HCT116 (cell line): ENCODE results near the gene LRBA. TPM values are rescaled to one million over a fixed set of nuclear protein-coding genes. Genes with fewer than 3 reads are reported as not detected.

Experiments used
- ATAC-seq: fragments of 200-7000 bp; cut with Tn5 transposase; 2 replicates; pipeline ENCODE4 v1.9.1; 2020; ENCODE audit warnings: mild to moderate bottlenecking, moderate library complexity
- BruUV-seq: library from RNA; stranded (reverse); fragments of 400-500 nt; replicated peaks from 2 replicates; lab custom pipeline; 2021; lab: Mats Ljungman, UMichigan
- CTCF ChIA-PET: fragments of 300-600 bp; sonication (Branson Sonifier 250); formaldehyde crosslinking; loops from one replicate; lab custom pipeline; 2021; ENCODE audit warnings: antibody characterized with exemption; lab: Charles Lee
- POLR2A ChIA-PET: fragments of 300-600, 350-600 bp; sonication (Branson Sonifier 250); formaldehyde crosslinking; loops from one replicate; lab custom pipeline; 2021; ENCODE audit warnings: antibody characterized with exemption; lab: Charles Lee
- RAD21 ChIA-PET, 2 experiments: fragments of 300-600 bp; sonication (Branson Sonifier 250); formaldehyde crosslinking; loops; one replicate each; lab custom pipeline; 2023; ENCODE audit warnings: low total read pairs in 2 of 2; ENCODE audit not compliant: uncharacterized antibody in 2 of 2, unreplicated experiment in 2 of 2, low non-redundant PET in 1 of 2; lab: Charles Lee
- DNase-seq: peaks from one replicate; pipeline ENCODE4 v3.0.0-alpha.2; 2010; ENCODE audit warnings: low read depth, low spot score
- H2AFZ ChIP-seq: fragments of 200-600 bp; shearing (Covaris generic), sonication (generic); 2 replicates; pipeline ENCODE4 v1.6.1; 2017; ENCODE audit warnings: low read depth, mixed run types, mixed read lengths, antibody characterized with exemption, low read length; ENCODE audit not compliant: poor library complexity, severe bottlenecking
- H3K27ac ChIP-seq: 2 replicates; pipeline ENCODE4 v1.5.1; 2012; ENCODE audit warnings: low read depth, low read length
- H3K27me3 ChIP-seq: fragments of 200-600 bp; sonication (generic); 2 replicates; pipeline ENCODE4 v1.6.1; 2016; ENCODE audit warnings: mixed run types, low read length, mixed read lengths; ENCODE audit not compliant: insufficient read depth
- H3K36me3 ChIP-seq, 2 experiments: fragments of 200-500 bp in 1 of 2; fragments of 200-600 bp in 1 of 2; sonication (Bioruptor generic) in 1 of 2; sonication (generic) in 1 of 2; 2 replicates each; pipeline versions ENCODE4 v1.5.1 to v1.6.1; 2014 to 2016; ENCODE audit warnings: low read length in 2 of 2, inconsistent platforms in 1 of 2, mixed read lengths in 1 of 2, mixed run types in 1 of 2; ENCODE audit not compliant: insufficient read depth in 2 of 2, control insufficient read depth in 1 of 2
- H3K4me1 ChIP-seq, 2 experiments: fragments of 200-600 bp in 1 of 2; sonication (generic) in 1 of 2; 2 replicates each; pipeline versions ENCODE4 v1.5.1 to v1.6.1; 2012 to 2017; ENCODE audit warnings: low read length in 2 of 2, inconsistent platforms in 1 of 2, mild to moderate bottlenecking in 1 of 2, mixed read lengths in 1 of 2, mixed run types in 1 of 2, moderate library complexity in 1 of 2; ENCODE audit not compliant: insufficient read depth in 2 of 2, control insufficient read depth in 1 of 2
- H3K4me2 ChIP-seq: fragments of 200-600 bp; sonication (generic); 2 replicates; pipeline ENCODE4 v1.6.1; 2017; ENCODE audit warnings: mixed run types, low read length, mixed read lengths
- H3K4me3 ChIP-seq, 2 experiments: fragments of 200-600 bp in 1 of 2; sonication (generic) in 1 of 2; replicated peaks in 1 of 2; 2 replicates each; pipeline ENCODE4 v1.5.1; 2011 to 2016; ENCODE audit warnings: low read length in 2 of 2, control low read depth in 1 of 2, low read depth in 1 of 2, mild to moderate bottlenecking in 1 of 2, mixed read lengths in 1 of 2, mixed run types in 1 of 2
- H3K79me2 ChIP-seq: fragments of 200-600 bp; sonication (generic); 2 replicates; pipeline ENCODE4 v1.6.1; 2017; ENCODE audit warnings: mild to moderate bottlenecking, mixed run types, low read length, moderate library complexity, mixed read lengths; ENCODE audit not compliant: insufficient read depth
- H3K9ac ChIP-seq: fragments of 200-600 bp; sonication (generic); 2 replicates; pipeline ENCODE4 v1.6.1; 2016; ENCODE audit warnings: low read length, mixed read lengths
- H3K9me2 ChIP-seq: fragments of 200-600 bp; sonication (generic), shearing (Covaris generic); 2 replicates; pipeline ENCODE4 v1.6.1; 2017; ENCODE audit warnings: mixed run types, mild to moderate bottlenecking, moderate library complexity; ENCODE audit not compliant: insufficient read depth
- H3K9me3 ChIP-seq, 2 experiments: fragments of 200-500 bp in 1 of 2; fragments of 200-600 bp in 1 of 2; sonication (Bioruptor generic) in 1 of 2; sonication (generic) in 1 of 2; 2 replicates each; pipeline ENCODE4 v1.6.1; 2014 to 2017; ENCODE audit warnings: low read length in 2 of 2, mixed read lengths in 2 of 2, inconsistent platforms in 1 of 2, low read depth in 1 of 2, mild to moderate bottlenecking in 1 of 2, mixed run types in 1 of 2, moderate library complexity in 1 of 2; ENCODE audit not compliant: control insufficient read depth in 1 of 2, insufficient read depth in 1 of 2
- H4K20me1 ChIP-seq: fragments of 200-600 bp; sonication (generic), shearing (Covaris generic); 2 replicates; pipeline ENCODE4 v1.6.1; 2017; ENCODE audit warnings: mixed run types, mild to moderate bottlenecking, moderate library complexity; ENCODE audit not compliant: insufficient read depth
- ATF3 ChIP-seq: IDR thresholded peaks from 2 replicates; pipeline ENCODE4 v1.6.1; 2012
- CEBPB ChIP-seq: IDR thresholded peaks from 2 replicates; pipeline ENCODE4 v1.6.1; 2012; ENCODE audit warnings: low read depth
- EGR1 ChIP-seq: IDR thresholded peaks from 2 replicates; pipeline ENCODE4 v1.6.1; 2012; ENCODE audit warnings: low read depth
- ELF1 ChIP-seq: IDR thresholded peaks from 2 replicates; pipeline ENCODE4 v1.6.1; 2012; ENCODE audit warnings: low read depth, borderline replicate concordance
- EZH2 ChIP-seq: fragments of 200-600 bp; sonication (generic); IDR thresholded peaks from 2 replicates; pipeline ENCODE4 v1.6.1; 2017; ENCODE audit warnings: antibody characterized with exemption, mixed run types
- EZH2phosphoT487 ChIP-seq: fragments of 200-600 bp; IDR thresholded peaks from 2 replicates; pipeline ENCODE4 v1.6.1; 2018; ENCODE audit warnings: antibody characterized with exemption, borderline replicate concordance
- FOSL1 ChIP-seq: IDR thresholded peaks from 2 replicates; pipeline ENCODE4 v1.6.1; 2012; ENCODE audit warnings: low read depth
- JUND ChIP-seq: IDR thresholded peaks from 2 replicates; pipeline ENCODE4 v1.6.1; 2012
- MAX ChIP-seq: IDR thresholded peaks from 2 replicates; pipeline ENCODE4 v1.6.1; 2012
- POLR2A ChIP-seq: IDR thresholded peaks from 2 replicates; pipeline ENCODE4 v1.7.0; 2011; ENCODE audit warnings: borderline replicate concordance; ENCODE audit not compliant: insufficient read depth, insufficient read length; ENCODE audit errors: extremely low read depth
- POLR2AphosphoS5 ChIP-seq: IDR thresholded peaks from 2 replicates; pipeline ENCODE4 v1.6.1; 2011; ENCODE audit warnings: mild to moderate bottlenecking, low read depth, low read length, moderate library complexity
- RAD21 ChIP-seq: IDR thresholded peaks from 2 replicates; pipeline ENCODE4 v1.6.1; 2012; ENCODE audit warnings: low read depth, mild to moderate bottlenecking
- SIN3A ChIP-seq: IDR thresholded peaks from 2 replicates; pipeline ENCODE4 v1.6.1; 2012; ENCODE audit warnings: low read depth
- SP1 ChIP-seq: IDR thresholded peaks from 2 replicates; pipeline ENCODE4 v1.6.1; 2012; ENCODE audit warnings: low read depth
- SRF ChIP-seq: IDR thresholded peaks from 2 replicates; pipeline ENCODE4 v1.6.1; 2012; ENCODE audit warnings: low read depth
- YY1 ChIP-seq: IDR thresholded peaks from 2 replicates; pipeline ENCODE4 v1.6.1; 2011; ENCODE audit warnings: low read length, low read depth, moderate library complexity, mild to moderate bottlenecking; ENCODE audit not compliant: insufficient replicate concordance; ENCODE audit errors: extremely low read depth
- ZBTB33 ChIP-seq: IDR thresholded peaks from 2 replicates; pipeline ENCODE4 v1.6.1; 2011; ENCODE audit warnings: mild to moderate bottlenecking, low read length, moderate library complexity; ENCODE audit not compliant: insufficient replicate concordance; ENCODE audit errors: extremely low read depth
- ZFX ChIP-seq: fragments of 450-650 bp; IDR thresholded peaks from 2 replicates; pipeline ENCODE4 v1.6.1; 2017
- ZNF274 ChIP-seq: fragments of 200-500 bp; sonication (Bioruptor generic); IDR thresholded peaks from 2 replicates; pipeline ENCODE4 v1.6.1; 2014; ENCODE audit warnings: mild to moderate bottlenecking, low read depth, low read length, inconsistent platforms
- intact Hi-C: fragments of 100-400 bp; cut with micrococcal nuclease; formaldehyde crosslinking; loops from 2 replicates; pipeline ENCODE4 v1.10.0; 2022
- total RNA-seq: library from RNA; stranded (reverse); gene quantifications from one replicate; pipeline ENCODE4 v1.2.1, GENCODE V29; 2021; ENCODE audit not compliant: unreplicated experiment
- TF ChIP-seq, protein P1 (sequence below), 3 experiments: fragments of 200-600 bp in 1 of 3; sonication (generic) in 1 of 3; IDR thresholded peaks in 2 of 3; conservative IDR thresholded peaks in 1 of 3; 2 replicates each; pipeline ENCODE4 v1.5.1; 2012 to 2017; ENCODE audit warnings: low read depth in 2 of 3, low read length in 2 of 3, antibody characterized with exemption in 1 of 3, borderline replicate concordance in 1 of 3, control low read depth in 1 of 3, mild to moderate bottlenecking in 1 of 3, mixed read lengths in 1 of 3, mixed run types in 1 of 3, moderate library complexity in 1 of 3; ENCODE audit not compliant: insufficient read depth in 1 of 3

LRBA gene
- total RNA-seq, 1 experiment from 2014 or later: 79.8 TPM

GRCh38 chr4:151015459-151016347 is 619 bp upstream of the LRBA start:
- H3K9me3 ChIP-seq: no peaks in the 10 kb centered on the region
- H3K4me2 ChIP-seq: peak overlapping the region; percentile 83
- ChIA-PET POLR2A (no interaction called here), CTCF (no interaction called here), RAD21 (no interaction called here)
- H4K20me1 ChIP-seq: peaks cover 9% of the 10 kb centered on the region; the same call in 1 of the 2 replicates
- no peaks in the 10 kb centered on the region for H3K27me3 ChIP-seq
- DNase-seq: peak; percentile 77
- H3K27ac ChIP-seq: peak overlapping the region; percentile 98
- no peaks in the 10 kb centered on the region for H3K9me2 ChIP-seq
- intact Hi-C loops: loop anchor here (1.0 kb wide), 1 partner anchor 84 kb away; the partner anchor contains the start of gene RPS3A
- peaks cover 0 to 12% of the 10 kb centered on the region in 2 experiments; a peak in 2 of 4 replicates for H3K36me3 ChIP-seq
- peaks cover 22 to 35% of the 10 kb centered on the region in 2 experiments for H3K4me1 ChIP-seq
- no TSS peak for BruUV-seq
- peaks cover 43% of the 10 kb centered on the region for H3K79me2 ChIP-seq
- peak overlapping the region; percentile 80 to 85 for H3K4me3 ChIP-seq
- H3K9ac ChIP-seq: peak overlapping the region; percentile 95
- H2AFZ ChIP-seq: peak overlapping the region; percentile 87
- ATAC-seq: peak; percentile 78
- no peak for TF ChIP-seq SP1
- TF ChIP-seq ZFX: peak; percentile 58
- peak; percentile 20 for TF ChIP-seq ZBTB33
- TF ChIP-seq, protein P1, sequence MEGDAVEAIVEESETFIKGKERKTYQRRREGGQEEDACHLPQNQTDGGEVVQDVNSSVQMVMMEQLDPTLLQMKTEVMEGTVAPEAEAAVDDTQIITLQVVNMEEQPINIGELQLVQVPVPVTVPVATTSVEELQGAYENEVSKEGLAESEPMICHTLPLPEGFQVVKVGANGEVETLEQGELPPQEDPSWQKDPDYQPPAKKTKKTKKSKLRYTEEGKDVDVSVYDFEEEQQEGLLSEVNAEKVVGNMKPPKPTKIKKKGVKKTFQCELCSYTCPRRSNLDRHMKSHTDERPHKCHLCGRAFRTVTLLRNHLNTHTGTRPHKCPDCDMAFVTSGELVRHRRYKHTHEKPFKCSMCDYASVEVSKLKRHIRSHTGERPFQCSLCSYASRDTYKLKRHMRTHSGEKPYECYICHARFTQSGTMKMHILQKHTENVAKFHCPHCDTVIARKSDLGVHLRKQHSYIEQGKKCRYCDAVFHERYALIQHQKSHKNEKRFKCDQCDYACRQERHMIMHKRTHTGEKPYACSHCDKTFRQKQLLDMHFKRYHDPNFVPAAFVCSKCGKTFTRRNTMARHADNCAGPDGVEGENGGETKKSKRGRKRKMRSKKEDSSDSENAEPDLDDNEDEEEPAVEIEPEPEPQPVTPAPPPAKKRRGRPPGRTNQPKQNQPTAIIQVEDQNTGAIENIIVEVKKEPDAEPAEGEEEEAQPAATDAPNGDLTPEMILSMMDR (IDR thresholded peaks at IDR 0.05 in 2 of 3, conservative IDR thresholded peaks at IDR 0.05 in 1 of 3; ENCODE audit: borderline replicate concordance in 1 of 3, insufficient read depth in 1 of 3, low read depth in 2 of 3, low read length in 2 of 3): no peak
- TF ChIP-seq ELF1: no peak
- TF ChIP-seq ATF3: no peak
- no peak for TF ChIP-seq JUND
- TF ChIP-seq POLR2A: peak; percentile 93
- TF ChIP-seq EGR1: no peak
- TF ChIP-seq EZH2phosphoT487: no peak
- no peak for TF ChIP-seq RAD21
- TF ChIP-seq POLR2AphosphoS5: peak; percentile 85
- TF ChIP-seq CEBPB: no peak
- no peak for TF ChIP-seq SIN3A
- peak; percentile 93 for TF ChIP-seq YY1
- TF ChIP-seq ZNF274: no peak
- TF ChIP-seq SRF: no peak
- no peak for TF ChIP-seq FOSL1
- no peak for TF ChIP-seq EZH2
- TF ChIP-seq MAX: no peak
